ENCODE results near the gene ZNF346. TPM values are rescaled to one million over a fixed set of nuclear protein-coding genes. Genes with fewer than 3 reads are reported as not detected.
A peak's percentile ranks its signal among the peaks of the same experiment; 100 is the strongest.

The ZNF346 gene
- total and polyA plus RNA-seq, 2 of the 13 experiments (the other 11 are each of a cell fraction or from before 2014, with no cell fraction given): 8.6 to 19.4 TPM

GRCh38 chr5:177086654-177087397 lies 64.3 kb downstream of the ZNF346 start, which contains the start of gene FGFR4 (continued):
- no peak for TF ChIP-seq REXO4 (CRISPR knock-in tag; IDR thresholded peaks at IDR 0.05; ENCODE audit: borderline replicate concordance)
- peak; percentile 90 to 97 for TF ChIP-seq HMGXB4 (CRISPR knock-in tag; IDR thresholded peaks at IDR 0.05; ENCODE audit: borderline replicate concordance in 1 of 2, low read depth in 1 of 2)
- TF ChIP-seq TFDP1 (CRISPR knock-in tag; IDR thresholded peaks at IDR 0.05; ENCODE audit: borderline replicate concordance): 0 out of 2 replicates have a peak, but pooled peaks have one; percentile 59
- peak; percentile 64 for TF ChIP-seq MXD3 (CRISPR knock-in tag; IDR thresholded peaks at IDR 0.05)
- 0 out of 2 replicates have a peak, but pooled peaks have one; percentile 18 for TF ChIP-seq ZNF276 (CRISPR knock-in tag; IDR thresholded peaks at IDR 0.05; ENCODE audit: low read depth)
- TF ChIP-seq CSRNP1 (CRISPR knock-in tag; IDR thresholded peaks at IDR 0.05): peak; percentile 90
- TF ChIP-seq TFDP2 (CRISPR knock-in tag; IDR thresholded peaks at IDR 0.05): peak; percentile 79; the same call in 1 of the 2 replicates
- TF ChIP-seq NR2F1 (CRISPR knock-in tag; IDR thresholded peaks at IDR 0.05): peak in 1 of 2 experiments; percentile 52; a peak in 1 of 4 replicates
- no peak for TF ChIP-seq MTF1 (CRISPR knock-in tag; IDR thresholded peaks at IDR 0.05)
- TF ChIP-seq IRF1 (CRISPR knock-in tag; IDR thresholded peaks at IDR 0.05; ENCODE audit: low read depth): no peak
